Kidney (tissue), 14 donors: ENCODE results near the gene WNT7A. TPM values are rescaled to one million over a fixed set of nuclear protein-coding genes. Genes with fewer than 3 reads are reported as not detected.
A peak's percentile ranks its signal among the peaks of the same experiment; 100 is the strongest.

Experiments
- DNase-seq, 5 donors: peaks; one replicate each; pipeline ENCODE4 v3.0.0-alpha.2; 2013 to 2020
- FAIRE-seq: peaks from 2 replicates; lab custom pipeline; 2012; peaks lifted over from hg19 to GRCh38; lab: Jason Lieb, UNC
- H3K27ac ChIP-seq, 2 donors: one replicate each; pipeline ENCODE4 v1.7.0; 2013; ENCODE audit warnings: low read depth in 2 of 2, low read length in 2 of 2, inconsistent platforms in 1 of 2
- H3K27me3 ChIP-seq: one replicate; pipeline ENCODE4 v1.7.1; 2013; ENCODE audit warnings: low read length, inconsistent platforms; ENCODE audit not compliant: control insufficient read depth, insufficient read depth
- H3K36me3 ChIP-seq, 3 donors: one replicate each; pipeline versions ENCODE4 v1.7.0 to v1.7.1; 2013; ENCODE audit warnings: low read length in 3 of 3, control low read depth in 1 of 3, inconsistent platforms in 1 of 3; ENCODE audit not compliant: insufficient read depth in 3 of 3, control insufficient read depth in 2 of 3
- H3K4me1 ChIP-seq, 3 donors: one replicate each; pipeline versions ENCODE4 v1.7.0 to v1.7.1; 2013; ENCODE audit warnings: low read length in 3 of 3, inconsistent platforms in 1 of 3, low read depth in 1 of 3; ENCODE audit not compliant: control insufficient read depth in 2 of 3, insufficient read depth in 2 of 3
- H3K4me3 ChIP-seq, 3 donors: one replicate each; pipeline versions ENCODE4 v1.7.0 to v1.8.1; 2013; ENCODE audit warnings: low read length in 3 of 3, control low read depth in 1 of 3, inconsistent platforms in 1 of 3
- H3K9ac ChIP-seq, 3 donors: one replicate each; pipeline versions ENCODE4 v1.7.0 to v1.7.1; 2013; ENCODE audit warnings: low read length in 3 of 3, control low read depth in 1 of 3, inconsistent platforms in 1 of 3
- H3K9me3 ChIP-seq, 3 donors: one replicate each; pipeline versions ENCODE4 v1.7.0 to v1.7.1; 2013; ENCODE audit warnings: low read length in 3 of 3, control low read depth in 1 of 3, inconsistent platforms in 1 of 3; ENCODE audit not compliant: control insufficient read depth in 2 of 3, insufficient read depth in 1 of 3
- intact Hi-C: fragments of 100-400 bp; cut with DNase I; formaldehyde crosslinking; loops from one replicate; pipeline ENCODE4 v1.11.1; 2022
- polyA plus RNA-seq: library from polyadenylated mRNA; stranded (reverse); fragments of 350-450 nt; fragmentation: Illumina TruSeq; extraction: RNeasy Lipid Tissue Mini Kit (QIAGEN cat#74804); gene quantifications from one replicate; pipeline ENCODE4 v1.2.3, GENCODE V29; 2014; ENCODE audit warnings: low read depth, low replicate concordance; ENCODE audit not compliant: insufficient read depth
- total RNA-seq: library from RNA; stranded (reverse); fragmentation: NEBNext Ultra II Directional; extraction: Animal tissue kit (Norgen Biotek cat#: 25700); gene quantifications from one replicate; pipeline ENCODE4 v1.2.1, GENCODE V29; 2021
- TF ChIP-seq, protein P1 (sequence below): IDR thresholded peaks from 3 replicates; pipeline ENCODE4 v1.5.1; 2012; ENCODE audit warnings: mild to moderate bottlenecking, moderate library complexity, borderline replicate concordance; ENCODE audit not compliant: insufficient read depth; ENCODE audit errors: extremely low read depth
- donor health status: control.
- donor health status: control.
- donor health status: control.
- donor health status: control.
- donor health status: control.
- donor health status: DM: yes; HTN: yes; CAD: no.
- donor health status: Normal renal cell carcinoma (clear cell type).

WNT7A gene
- total and polyA plus RNA-seq, 2 donors from 2014 or later: 0.13 to 3.3 TPM

DNA sequence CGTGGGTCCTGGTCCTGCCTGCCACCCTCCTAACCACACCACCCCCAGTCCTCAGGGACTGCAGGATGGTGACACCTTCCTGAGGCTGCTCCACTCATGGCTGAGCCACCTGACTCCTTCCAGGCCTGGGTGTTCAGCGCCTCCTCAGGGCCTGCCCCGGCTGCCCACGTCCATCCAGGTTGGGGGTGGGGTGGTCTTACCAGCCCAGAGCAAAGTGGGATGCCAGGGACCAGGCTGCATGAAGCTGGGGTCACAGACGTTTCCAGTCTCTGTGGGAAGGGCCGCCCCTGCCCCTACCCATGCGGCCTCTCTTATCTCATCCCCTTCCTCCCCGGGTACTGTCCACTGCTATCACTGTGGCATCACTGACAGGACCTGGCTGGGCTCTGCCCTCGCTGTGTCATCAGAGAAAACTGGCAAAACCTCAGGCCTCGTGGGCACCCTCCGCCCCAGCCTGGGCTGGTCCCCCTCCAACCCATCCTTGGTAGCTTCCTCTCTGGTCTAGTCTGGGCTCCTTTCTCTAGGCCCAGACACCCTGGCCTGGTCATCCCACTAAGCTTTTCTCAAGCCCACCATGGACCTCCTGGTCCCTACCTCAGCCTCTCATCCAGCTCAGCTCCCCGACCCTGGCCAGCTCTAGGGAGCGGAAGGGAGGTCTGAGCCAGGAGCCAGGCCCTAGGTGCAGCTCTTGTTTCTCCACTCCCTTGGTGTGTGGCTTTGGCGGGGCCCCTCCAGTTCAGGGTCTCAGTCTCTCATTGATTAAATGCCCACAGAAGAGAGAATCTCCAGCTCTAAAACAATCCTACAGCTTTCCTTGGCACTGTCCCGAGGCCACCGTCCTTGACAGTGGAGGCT, 32.9 kb downstream of the WNT7A start:
- intact Hi-C loops: no loop called here
- FAIRE-seq (no peak), DNase-seq (peak in 1 of 5 donors; percentile 60)
- Histone ChIP-seq H3K4me3 (no peak overlapping the region), H3K27ac (no peak overlapping the region), H3K4me1 (no peaks in the 10 kb centered on the region), H3K36me3 (no peaks in the 10 kb centered on the region), H3K9me3 (no peaks in the 10 kb centered on the region), H3K27me3 (no peaks in the 10 kb centered on the region), H3K9ac (no peak overlapping the region)
- TF ChIP-seq, protein P1, sequence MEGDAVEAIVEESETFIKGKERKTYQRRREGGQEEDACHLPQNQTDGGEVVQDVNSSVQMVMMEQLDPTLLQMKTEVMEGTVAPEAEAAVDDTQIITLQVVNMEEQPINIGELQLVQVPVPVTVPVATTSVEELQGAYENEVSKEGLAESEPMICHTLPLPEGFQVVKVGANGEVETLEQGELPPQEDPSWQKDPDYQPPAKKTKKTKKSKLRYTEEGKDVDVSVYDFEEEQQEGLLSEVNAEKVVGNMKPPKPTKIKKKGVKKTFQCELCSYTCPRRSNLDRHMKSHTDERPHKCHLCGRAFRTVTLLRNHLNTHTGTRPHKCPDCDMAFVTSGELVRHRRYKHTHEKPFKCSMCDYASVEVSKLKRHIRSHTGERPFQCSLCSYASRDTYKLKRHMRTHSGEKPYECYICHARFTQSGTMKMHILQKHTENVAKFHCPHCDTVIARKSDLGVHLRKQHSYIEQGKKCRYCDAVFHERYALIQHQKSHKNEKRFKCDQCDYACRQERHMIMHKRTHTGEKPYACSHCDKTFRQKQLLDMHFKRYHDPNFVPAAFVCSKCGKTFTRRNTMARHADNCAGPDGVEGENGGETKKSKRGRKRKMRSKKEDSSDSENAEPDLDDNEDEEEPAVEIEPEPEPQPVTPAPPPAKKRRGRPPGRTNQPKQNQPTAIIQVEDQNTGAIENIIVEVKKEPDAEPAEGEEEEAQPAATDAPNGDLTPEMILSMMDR: no peak

DNA sequence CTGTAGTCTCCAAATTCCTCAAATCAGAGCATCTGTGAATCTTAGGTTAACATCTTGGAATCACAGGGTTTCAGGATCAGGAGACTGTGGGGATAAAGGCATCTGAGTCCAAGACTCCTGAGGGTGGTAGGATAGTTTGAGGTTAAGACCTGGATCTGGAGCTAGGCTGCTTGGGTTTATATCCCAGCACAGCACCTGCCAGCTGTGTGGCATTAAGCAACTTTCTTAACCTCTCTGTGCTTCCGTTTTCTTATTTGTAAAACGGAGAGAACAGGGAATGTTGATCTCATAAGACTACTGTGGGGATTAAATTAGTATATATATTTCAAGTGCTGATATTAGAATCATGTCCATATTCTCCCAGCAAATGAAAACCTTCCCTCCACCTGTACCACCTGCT, 33.6 kb downstream of the WNT7A start:
- no peaks in the 10 kb centered on the region for H3K9me3 ChIP-seq
- H3K27ac ChIP-seq: no peak overlapping the region
- TF ChIP-seq, protein P1: no peak
- no peaks in the 10 kb centered on the region for H3K27me3 ChIP-seq
- H3K36me3 ChIP-seq: no peaks in the 10 kb centered on the region
- FAIRE-seq (no peak), DNase-seq (no peak)
- no peak overlapping the region for H3K4me3 ChIP-seq
- intact Hi-C loops: no loop called here
- no peaks in the 10 kb centered on the region for H3K4me1 ChIP-seq
- no peak overlapping the region for H3K9ac ChIP-seq

DNA sequence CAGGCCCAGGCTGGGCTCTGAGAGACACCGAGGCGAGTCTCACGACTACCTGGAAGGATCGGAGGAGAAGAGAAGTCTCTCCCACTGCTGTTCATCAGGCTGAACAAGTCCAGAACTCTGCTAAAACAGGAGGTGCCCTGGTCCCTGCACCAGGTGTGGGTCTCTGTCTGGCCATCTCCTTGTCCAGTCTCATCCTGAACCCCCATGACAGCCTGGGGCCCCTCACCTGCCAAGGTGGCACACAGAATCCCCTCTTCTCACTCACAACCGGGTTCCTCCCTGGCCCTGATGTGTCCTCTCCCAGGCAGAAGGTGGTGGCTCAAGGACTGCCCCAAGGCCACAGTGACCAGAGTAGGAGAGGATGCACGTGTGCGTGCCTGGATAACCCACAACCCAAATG, 34.1 kb downstream of the WNT7A start:
- no peak for FAIRE-seq
- Histone ChIP-seq H3K9me3 (no peaks in the 10 kb centered on the region), H3K9ac (no peak overlapping the region), H3K4me3 (no peak overlapping the region), H3K27ac (no peak overlapping the region), H3K36me3 (no peaks in the 10 kb centered on the region), H3K27me3 (no peaks in the 10 kb centered on the region), H3K4me1 (no peaks in the 10 kb centered on the region)
- TF ChIP-seq, protein P1: no peak
- intact Hi-C loops: no loop called here
- DNase-seq: peak in 1 of 5 donors; percentile 56
